ENCODE data around the gene ZNF766.

The ZNF766 gene

GRCh38 chr19:52221831-52222375, 47.5 kb upstream of the ZNF766 start:
- H3K36me3 ChIP-seq (ENCODE audit: low read length): peaks cover 26% of the 10 kb centered on the region; the same call in 1 of the 2 replicates
- no peaks in the 10 kb centered on the region for H3K9me3 ChIP-seq (ENCODE audit: insufficient read depth, low read length)
- no peaks in the 10 kb centered on the region for H3K79me2 ChIP-seq (ENCODE audit: insufficient read depth, low read length)
- H3F3A ChIP-seq (ENCODE audit: insufficient read depth): no peaks in the 10 kb centered on the region
- H3K4me2 ChIP-seq (ENCODE audit: low read depth, low read length, poor library complexity, severe bottlenecking): no peak overlapping the region
- H4K20me1 ChIP-seq (ENCODE audit: low read depth, low read length): no peaks in the 10 kb centered on the region
- H3K9ac ChIP-seq (ENCODE audit: low read length): no peak overlapping the region
- no peak for TF ChIP-seq CTCF (IDR thresholded peaks at IDR 0.05; ENCODE audit: insufficient read depth, low read length, poor library complexity, severe bottlenecking)
- no peak for TF ChIP-seq EZH2phosphoT487 (conservative IDR thresholded peaks at IDR 0.05; ENCODE audit: low read length)
- H3K27me3 ChIP-seq (ENCODE audit: low read length): no peaks in the 10 kb centered on the region
- no peak overlapping the region for H3K4me3 ChIP-seq (ENCODE audit: insufficient read depth, low read length, poor library complexity, severe bottlenecking)
- no peak overlapping the region for H3K27ac ChIP-seq (ENCODE audit: low read depth, low read length)
- no peaks in the 10 kb centered on the region for H3K9me2 ChIP-seq (replicated peaks; ENCODE audit: insufficient read depth, low read length)
- no peak overlapping the region for H2AFZ ChIP-seq (ENCODE audit: low read depth, low read length, severe bottlenecking)

GRCh38 chr19:52224211-52224610, 45.2 kb upstream of the ZNF766 start:
- Histone ChIP-seq H4K20me1 (ENCODE audit: low read depth, low read length) (no peaks in the 10 kb centered on the region), H3K4me2 (ENCODE audit: low read depth, low read length, poor library complexity, severe bottlenecking) (no peak overlapping the region), H3K9me3 (ENCODE audit: insufficient read depth, low read length) (no peaks in the 10 kb centered on the region), H3K4me3 (ENCODE audit: insufficient read depth, low read length, poor library complexity, severe bottlenecking) (no peak overlapping the region), H3K9me2 (replicated peaks; ENCODE audit: insufficient read depth, low read length) (no peaks in the 10 kb centered on the region), H2AFZ (ENCODE audit: low read depth, low read length, severe bottlenecking) (no peak overlapping the region), H3F3A (ENCODE audit: insufficient read depth) (no peaks in the 10 kb centered on the region), H3K79me2 (ENCODE audit: insufficient read depth, low read length) (no peaks in the 10 kb centered on the region), H3K27ac (ENCODE audit: low read depth, low read length) (no peak overlapping the region), H3K36me3 (ENCODE audit: low read length) (peaks cover 20% of the 10 kb centered on the region; the same call in 1 of the 2 replicates), H3K9ac (ENCODE audit: low read length) (no peak overlapping the region), H3K27me3 (ENCODE audit: low read length) (no peaks in the 10 kb centered on the region)
- no peak for TF ChIP-seq CTCF (IDR thresholded peaks at IDR 0.05; ENCODE audit: insufficient read depth, low read length, poor library complexity, severe bottlenecking)
- no peak for TF ChIP-seq EZH2phosphoT487 (conservative IDR thresholded peaks at IDR 0.05; ENCODE audit: low read length)

DNA sequence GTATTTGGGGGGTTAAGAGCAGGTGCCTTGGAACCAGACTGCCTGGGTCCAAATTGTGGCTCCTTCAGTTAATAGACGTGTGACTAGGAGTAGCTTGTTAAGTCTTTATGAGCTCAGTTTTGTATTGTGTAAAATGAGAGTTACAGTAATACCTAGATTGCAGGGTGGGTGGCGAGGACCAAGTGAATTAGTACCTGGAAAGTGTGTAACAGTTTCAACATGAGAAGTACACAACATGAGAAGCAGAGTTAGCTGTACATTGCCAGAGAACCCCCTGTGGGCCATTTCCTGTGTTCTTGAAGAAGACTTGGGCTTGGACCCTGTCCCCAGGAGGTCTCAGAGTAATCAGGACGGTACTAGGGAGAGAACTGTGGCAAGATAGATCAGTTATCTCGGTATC, 42.7 kb upstream of the ZNF766 start:
- H3K79me2 ChIP-seq (ENCODE audit: insufficient read depth, low read length): no peaks in the 10 kb centered on the region
- no peak overlapping the region for H3K4me3 ChIP-seq (ENCODE audit: insufficient read depth, low read length, poor library complexity, severe bottlenecking)
- TF ChIP-seq EZH2phosphoT487 (conservative IDR thresholded peaks at IDR 0.05; ENCODE audit: low read length) (no peak), CTCF (IDR thresholded peaks at IDR 0.05; ENCODE audit: insufficient read depth, low read length, poor library complexity, severe bottlenecking) (no peak)
- no peaks in the 10 kb centered on the region for H3F3A ChIP-seq (ENCODE audit: insufficient read depth)
- no peak overlapping the region for H3K4me2 ChIP-seq (ENCODE audit: low read depth, low read length, poor library complexity, severe bottlenecking)
- no peak overlapping the region for H2AFZ ChIP-seq (ENCODE audit: low read depth, low read length, severe bottlenecking)
- H4K20me1 ChIP-seq (ENCODE audit: low read depth, low read length): no peaks in the 10 kb centered on the region
- H3K9me2 ChIP-seq (replicated peaks; ENCODE audit: insufficient read depth, low read length): no peaks in the 10 kb centered on the region
- H3K27ac ChIP-seq (ENCODE audit: low read depth, low read length): no peak overlapping the region
- H3K27me3 ChIP-seq (ENCODE audit: low read length): no peaks in the 10 kb centered on the region
- H3K36me3 ChIP-seq (ENCODE audit: low read length): peaks cover 15% of the 10 kb centered on the region; the same call in 1 of the 2 replicates
- H3K9ac ChIP-seq (ENCODE audit: low read length): no peak overlapping the region
- no peaks in the 10 kb centered on the region for H3K9me3 ChIP-seq (ENCODE audit: insufficient read depth, low read length)
